Activated naive CD8-positive, alpha-beta T cell treated with anti-CD3 and anti-CD28 coated beads for 36 hours (primary cell): ENCODE data around the gene RERE. TPM values are rescaled to one million over a fixed set of nuclear protein-coding genes. Genes with fewer than 3 reads are reported as not detected.

ENCODE experiments used
- DNase-seq: peaks from one replicate; pipeline ENCODE4 v3.0.0; 2021
- H3K27ac Mint-ChIP-seq: one replicate; pipeline ENCODE4 v1.8.0; 2022; ENCODE audit warnings: mild to moderate bottlenecking, moderate library complexity, mixed read lengths
- H3K27me3 Mint-ChIP-seq: one replicate; pipeline ENCODE4 v1.8.0; 2022; ENCODE audit warnings: mild to moderate bottlenecking, mixed read lengths
- H3K36me3 Mint-ChIP-seq: one replicate; pipeline ENCODE4 v1.8.0; 2021; ENCODE audit warnings: mild to moderate bottlenecking, mixed read lengths
- H3K4me1 Mint-ChIP-seq: one replicate; pipeline ENCODE4 v1.8.0; 2021; ENCODE audit warnings: mixed read lengths
- H3K4me3 Mint-ChIP-seq: one replicate; pipeline ENCODE4 v1.8.0; 2022; ENCODE audit warnings: mild to moderate bottlenecking, moderate library complexity, mixed read lengths
- H3K9me3 Mint-ChIP-seq: one replicate; pipeline ENCODE4 v1.8.0; 2022; ENCODE audit warnings: mixed read lengths
- total RNA-seq, 2 experiments: library from RNA; stranded (reverse); gene quantifications; one replicate each; pipeline ENCODE4 v1.2.3, GENCODE V29; 2021

Gene RERE
- total RNA-seq, 2 experiments from 2014 or later: 36.8 to 39.6 TPM

DNA sequence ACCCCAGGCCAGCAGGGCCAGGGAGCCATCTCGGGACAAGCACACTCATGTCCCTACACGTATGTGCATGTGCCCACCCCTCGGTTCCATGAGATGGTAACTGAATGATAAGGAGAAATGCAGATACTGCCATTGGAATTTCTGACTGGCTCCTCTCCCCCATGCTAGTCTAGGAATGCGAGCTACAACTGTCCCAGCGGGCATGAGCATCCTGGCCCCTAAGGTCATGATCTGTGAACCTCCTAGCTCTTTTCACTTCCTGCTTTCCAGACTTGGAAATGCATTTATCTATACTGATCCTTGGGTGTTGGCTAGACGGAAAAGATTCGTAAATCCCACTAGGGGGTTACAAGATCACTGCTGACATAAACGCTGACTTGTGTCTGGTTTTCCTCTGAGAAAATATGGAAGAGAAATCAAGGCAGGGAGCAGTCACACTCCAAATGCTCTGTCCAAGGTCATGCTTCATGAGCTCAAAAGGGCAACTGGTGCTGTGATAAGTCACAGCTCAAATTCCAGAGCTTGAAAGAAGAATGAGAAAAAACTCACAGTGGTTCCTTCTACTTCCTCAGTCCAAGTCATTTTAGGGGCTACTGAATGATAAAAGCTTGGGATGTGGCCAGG, 449.8 kb downstream of the RERE start:
- Mint-ChIP-seq H3K27ac (no peak overlapping the region), H3K4me3 (no peak overlapping the region), H3K36me3 (peaks cover 3% of the 10 kb centered on the region), H3K27me3 (no peaks in the 10 kb centered on the region), H3K4me1 (peaks cover 12% of the 10 kb centered on the region), H3K9me3 (no peaks in the 10 kb centered on the region)
- DNase-seq: no peak

DNA sequence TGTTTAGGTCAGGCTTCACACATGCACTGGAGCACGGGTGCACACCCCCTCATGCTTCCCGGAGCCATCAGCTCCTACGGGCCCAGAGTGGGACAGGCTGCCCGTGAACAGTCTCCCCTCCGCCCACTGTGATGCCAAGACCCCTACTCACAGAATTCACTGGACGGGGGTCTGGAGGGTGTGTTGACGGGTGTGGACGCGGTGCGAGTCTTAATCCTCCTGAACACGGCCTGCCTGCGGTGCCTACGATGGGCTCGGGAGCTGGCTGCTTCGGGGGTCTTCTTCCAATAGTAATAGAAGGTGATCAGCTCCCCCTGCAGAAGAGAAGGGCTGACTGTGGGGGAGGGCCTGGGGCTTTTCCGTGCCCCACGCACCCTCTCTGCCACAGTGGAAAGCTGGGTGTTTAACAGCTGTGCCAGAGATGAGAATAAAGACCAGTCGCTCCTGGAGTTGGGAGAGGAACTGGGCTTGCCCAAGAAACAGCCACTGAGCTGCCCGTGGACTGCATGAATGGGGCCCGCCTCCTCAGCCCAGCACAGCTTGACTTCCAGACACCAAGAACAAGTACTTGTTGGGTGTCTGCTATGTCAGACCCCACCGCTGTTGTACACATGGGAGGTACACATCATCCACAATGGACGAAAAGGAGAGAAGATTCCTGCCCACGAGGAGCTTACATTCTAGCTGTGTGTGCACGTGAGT, 451.6 kb downstream of the RERE start:
- no peaks in the 10 kb centered on the region for H3K27me3 Mint-ChIP-seq
- H3K4me1 Mint-ChIP-seq: peaks cover 7% of the 10 kb centered on the region
- H3K36me3 Mint-ChIP-seq: peaks cover 3% of the 10 kb centered on the region
- H3K27ac Mint-ChIP-seq: no peak overlapping the region
- H3K9me3 Mint-ChIP-seq: no peaks in the 10 kb centered on the region
- no peak for DNase-seq
- no peak overlapping the region for H3K4me3 Mint-ChIP-seq

DNA sequence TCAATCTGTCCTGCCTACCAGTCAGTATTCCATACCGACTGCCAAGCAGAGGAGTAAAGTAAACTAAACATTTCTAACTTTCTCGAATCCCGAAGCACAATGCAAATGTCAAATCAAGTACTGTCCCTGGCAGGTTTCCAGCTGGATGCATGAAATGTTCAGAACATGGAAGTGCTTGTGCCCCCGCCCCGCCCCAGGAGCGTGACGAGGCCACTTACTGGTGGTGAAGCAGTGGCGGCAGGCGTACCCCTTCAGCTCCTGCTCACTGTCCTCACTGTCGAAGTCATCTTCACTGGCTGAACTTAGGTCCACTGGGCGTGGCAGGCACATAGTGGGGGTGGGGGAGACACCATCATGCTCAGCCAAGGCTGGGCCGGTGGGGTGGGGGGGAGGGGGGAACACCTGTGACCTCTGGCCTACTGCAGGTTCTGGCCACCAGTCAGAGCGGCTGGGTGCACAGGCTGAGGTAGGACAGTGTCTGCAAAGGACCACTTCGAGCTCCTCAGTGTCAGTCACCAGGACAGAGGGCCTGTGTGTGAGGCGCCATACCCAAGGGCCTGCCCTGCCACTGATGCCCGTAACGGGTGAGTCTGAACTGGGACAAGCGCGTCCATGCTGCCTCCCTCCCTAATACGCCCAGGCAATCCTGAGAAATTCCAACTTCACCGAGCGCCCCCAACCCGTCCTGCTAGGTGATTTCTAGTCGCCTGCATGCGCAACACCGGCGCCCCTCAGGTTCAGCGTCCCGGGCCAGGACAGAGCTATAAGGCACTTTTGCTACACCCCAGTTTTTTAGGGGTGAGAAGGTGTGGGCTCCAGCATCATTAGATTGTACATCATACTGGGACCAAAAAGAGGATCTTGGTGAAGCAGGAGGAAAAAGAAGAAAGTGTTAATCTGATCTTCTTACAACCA, 452.7 kb downstream of the RERE start:
- H3K9me3 Mint-ChIP-seq: no peaks in the 10 kb centered on the region
- no peaks in the 10 kb centered on the region for H3K27me3 Mint-ChIP-seq
- no peak overlapping the region for H3K4me3 Mint-ChIP-seq
- no peak for DNase-seq
- no peak overlapping the region for H3K27ac Mint-ChIP-seq
- H3K36me3 Mint-ChIP-seq: peaks cover 3% of the 10 kb centered on the region
- H3K4me1 Mint-ChIP-seq: peaks cover 7% of the 10 kb centered on the region

DNA sequence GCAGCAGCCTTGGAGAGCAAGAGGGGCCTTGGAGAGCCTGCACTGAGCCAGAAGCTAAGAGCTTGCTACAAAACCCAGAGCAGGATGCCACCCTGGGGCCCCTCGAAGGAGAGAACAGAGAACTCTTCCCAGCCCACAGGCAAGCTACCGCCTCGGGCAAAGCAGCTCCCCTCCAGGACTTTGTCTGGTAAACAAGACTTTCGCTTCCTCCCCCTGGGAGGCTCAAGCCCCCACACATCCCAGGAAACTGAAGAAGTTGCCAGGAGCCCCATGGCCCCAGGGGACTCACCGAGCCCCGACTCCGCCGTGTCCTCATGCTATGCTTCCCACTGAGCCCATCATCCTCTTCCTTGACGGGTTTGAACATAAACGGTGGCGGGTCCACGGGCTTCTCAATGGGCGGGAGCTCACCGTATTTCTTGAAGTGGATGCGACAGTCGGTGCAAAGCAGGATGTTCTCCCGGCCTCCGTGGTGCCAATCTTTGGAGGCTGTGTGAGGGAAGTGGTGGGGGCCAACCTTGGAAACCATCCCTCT, 453.6 kb downstream of the RERE start:
- Mint-ChIP-seq H3K27me3 (no peaks in the 10 kb centered on the region), H3K4me3 (no peak overlapping the region), H3K9me3 (no peaks in the 10 kb centered on the region), H3K27ac (peak overlapping the region; percentile 17), H3K36me3 (peaks cover 5% of the 10 kb centered on the region), H3K4me1 (peaks cover 5% of the 10 kb centered on the region)
- DNase-seq: no peak

DNA sequence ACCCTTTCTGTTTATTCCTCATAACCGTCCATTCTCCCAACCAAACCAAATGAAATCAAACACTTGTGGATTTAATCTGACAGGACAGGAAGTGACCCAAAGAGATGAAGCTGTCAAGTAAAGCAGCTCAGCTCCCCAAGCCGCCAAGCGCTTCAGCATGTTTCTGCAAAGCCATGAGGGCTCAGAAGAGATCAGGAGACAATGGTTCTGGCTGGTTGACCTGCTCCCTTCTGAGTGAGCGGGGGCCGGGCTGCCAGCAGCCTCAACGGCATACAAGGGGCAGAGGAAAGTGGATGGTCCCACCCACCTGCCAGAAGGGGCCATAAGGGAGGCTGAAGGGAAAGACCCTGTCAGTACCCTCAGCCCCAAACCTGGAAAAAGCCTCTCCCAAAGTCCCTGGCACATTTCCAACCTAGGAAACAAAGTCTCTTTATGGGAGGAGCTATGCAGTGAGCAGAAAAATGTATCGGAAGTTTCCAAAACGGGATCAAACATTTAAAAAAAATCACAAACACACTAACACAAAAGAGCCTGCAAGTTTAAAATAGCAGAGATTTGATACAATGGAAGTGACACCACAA, 454.2 kb downstream of the RERE start:
- Mint-ChIP-seq H3K36me3 (peaks cover 5% of the 10 kb centered on the region), H3K9me3 (no peaks in the 10 kb centered on the region), H3K27me3 (no peaks in the 10 kb centered on the region), H3K4me1 (peaks cover 5% of the 10 kb centered on the region), H3K27ac (peak overlapping the region; percentile 17), H3K4me3 (no peak overlapping the region)
- no peak for DNase-seq

DNA sequence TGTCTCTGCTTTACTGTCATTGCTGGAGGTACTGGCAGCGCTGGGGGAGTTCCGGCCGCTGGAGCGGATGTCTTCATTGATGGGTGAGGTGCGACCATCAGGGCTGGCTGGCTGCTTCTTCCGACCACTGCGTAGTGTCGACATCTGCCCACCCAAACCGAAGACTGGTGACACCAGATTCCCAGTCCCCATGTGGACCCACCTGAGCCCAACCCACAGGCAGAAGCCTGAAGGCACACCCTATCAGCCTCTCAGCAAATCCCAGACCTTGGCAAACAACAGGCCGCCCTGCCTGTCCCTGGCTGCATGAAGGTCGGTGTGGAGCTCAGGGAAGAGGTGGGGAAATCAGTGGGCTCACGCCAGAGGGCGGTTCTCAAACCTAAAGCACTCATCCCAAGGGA, 454.7 kb downstream of the RERE start:
- DNase-seq: no peak
- H3K27me3 Mint-ChIP-seq: no peaks in the 10 kb centered on the region
- H3K36me3 Mint-ChIP-seq: peaks cover 9% of the 10 kb centered on the region
- H3K27ac Mint-ChIP-seq: no peak overlapping the region
- no peak overlapping the region for H3K4me3 Mint-ChIP-seq
- no peaks in the 10 kb centered on the region for H3K9me3 Mint-ChIP-seq
- peaks cover 4% of the 10 kb centered on the region for H3K4me1 Mint-ChIP-seq

DNA sequence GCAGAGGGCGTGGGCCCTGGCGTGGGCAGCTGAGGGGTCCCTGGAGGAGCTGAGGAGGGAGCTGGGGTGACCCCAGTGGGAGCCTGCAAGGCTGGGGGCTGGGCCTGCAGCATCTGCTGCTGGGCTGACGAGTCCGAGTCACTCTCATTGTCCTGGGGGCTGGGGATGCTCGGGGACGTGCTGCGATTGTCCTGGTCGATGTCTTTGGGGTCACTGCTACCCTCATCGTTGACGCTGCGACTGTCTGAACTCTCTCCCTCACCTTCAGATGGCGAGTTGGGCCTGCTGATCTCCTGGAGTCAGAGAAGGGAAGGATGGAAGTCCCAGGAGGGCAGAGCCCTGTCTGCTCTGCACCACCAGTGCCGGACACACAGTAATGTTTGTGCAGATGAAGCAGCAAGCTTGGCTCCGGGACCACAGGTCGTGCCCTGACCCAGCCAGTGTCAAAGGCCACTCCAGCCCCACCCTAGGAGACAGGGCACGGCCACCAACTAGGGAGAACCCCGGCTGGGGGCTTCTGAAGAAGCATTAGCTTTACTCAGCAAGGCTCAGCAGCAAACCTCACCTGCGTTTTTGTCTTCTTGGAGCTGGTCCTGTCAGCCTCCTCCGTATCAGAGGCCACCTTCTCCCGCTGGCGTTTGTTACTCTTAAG, 456.1 kb downstream of the RERE start:
- Mint-ChIP-seq H3K4me3 (no peak overlapping the region), H3K27ac (peak overlapping the region; percentile 52), H3K36me3 (peaks cover 13% of the 10 kb centered on the region), H3K27me3 (no peaks in the 10 kb centered on the region), H3K9me3 (no peaks in the 10 kb centered on the region), H3K4me1 (no peaks in the 10 kb centered on the region)
- no peak for DNase-seq

DNA sequence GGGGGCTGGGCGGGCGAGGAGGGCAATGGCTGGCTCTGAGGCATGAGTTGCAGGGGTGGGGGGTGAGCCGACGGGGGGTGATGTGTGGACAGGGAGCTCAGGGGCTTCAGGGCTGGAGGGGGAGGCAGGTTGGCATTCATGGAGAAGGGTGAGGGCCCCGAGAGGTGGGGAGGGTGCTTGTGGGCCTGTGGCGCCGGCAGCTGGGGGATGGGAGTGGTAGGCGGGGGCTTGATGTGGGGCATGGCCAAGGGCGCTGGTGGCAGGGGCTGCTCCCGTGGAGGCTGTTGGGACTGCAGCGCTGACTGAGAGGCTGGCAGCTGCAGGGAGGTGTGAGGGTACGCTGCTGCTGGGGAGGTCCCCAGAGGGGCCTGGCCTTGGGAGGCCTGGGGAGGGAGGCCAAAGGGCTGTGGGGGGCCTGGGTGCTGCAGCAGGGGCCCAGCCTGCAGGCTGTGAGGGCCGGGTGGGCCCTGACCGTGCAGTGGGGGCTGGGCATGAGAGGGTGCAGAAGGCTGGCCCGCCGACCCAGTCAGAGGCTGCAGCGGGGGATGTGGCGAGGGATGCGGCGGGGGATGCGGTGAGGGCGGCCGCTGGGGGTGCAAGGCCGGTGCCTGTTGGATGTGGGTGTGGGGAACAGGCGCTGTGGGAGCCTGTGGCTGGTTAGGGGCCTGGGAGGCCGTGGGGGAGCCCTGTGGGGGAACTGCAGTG, 456.8 kb downstream of the RERE start:
- H3K36me3 Mint-ChIP-seq: peaks cover 13% of the 10 kb centered on the region
- no peaks in the 10 kb centered on the region for H3K27me3 Mint-ChIP-seq
- H3K9me3 Mint-ChIP-seq: no peaks in the 10 kb centered on the region
- no peak overlapping the region for H3K27ac Mint-ChIP-seq
- no peak for DNase-seq
- H3K4me3 Mint-ChIP-seq: no peak overlapping the region
- no peaks in the 10 kb centered on the region for H3K4me1 Mint-ChIP-seq

DNA sequence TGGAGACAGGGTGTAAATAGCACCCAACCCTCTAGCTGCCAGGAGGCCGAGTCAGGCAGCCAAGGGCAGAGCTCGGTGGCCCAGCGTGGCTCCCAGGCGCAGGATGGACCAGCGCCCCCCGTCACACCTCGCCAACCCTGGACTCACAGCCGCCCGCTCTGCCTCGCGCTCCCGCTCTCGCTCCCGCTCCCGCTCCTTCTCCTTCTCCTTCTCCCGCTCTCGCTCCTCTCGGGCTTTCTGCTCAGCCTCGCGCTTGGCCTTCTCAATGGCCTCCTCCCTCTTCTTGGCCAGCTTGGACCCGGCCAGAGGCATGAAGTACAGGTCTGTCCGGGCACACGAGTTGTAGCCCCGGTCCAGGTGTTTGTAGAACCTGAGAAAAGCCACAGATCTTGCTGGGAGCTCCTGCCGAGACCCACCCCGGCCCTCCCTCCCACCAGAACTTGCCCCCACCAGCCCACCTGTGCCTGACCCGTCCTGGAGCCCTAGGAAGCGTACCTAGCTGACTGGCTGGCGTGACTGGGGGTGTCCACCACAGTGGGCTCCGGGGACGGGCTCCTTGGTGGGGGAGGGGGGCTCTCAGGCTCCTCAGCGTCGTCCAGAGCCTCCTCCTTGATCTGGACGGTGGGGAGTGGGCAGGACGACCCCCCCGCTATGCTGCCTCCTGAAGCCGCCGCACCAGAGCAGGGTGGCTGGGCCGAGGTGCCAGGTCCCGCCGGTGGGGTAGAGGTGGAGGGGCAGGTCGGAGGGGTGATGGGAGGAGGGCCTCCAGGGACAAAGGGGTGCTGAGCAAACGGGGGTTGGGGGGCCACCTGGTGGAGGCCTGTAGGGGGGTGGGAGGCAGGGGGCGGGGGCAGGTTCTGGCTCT, 457.6 kb downstream of the RERE start:
- DNase-seq: no peak
- peaks cover 10% of the 10 kb centered on the region for H3K36me3 Mint-ChIP-seq
- no peaks in the 10 kb centered on the region for H3K4me1 Mint-ChIP-seq
- no peaks in the 10 kb centered on the region for H3K9me3 Mint-ChIP-seq
- no peak overlapping the region for H3K4me3 Mint-ChIP-seq
- H3K27me3 Mint-ChIP-seq: no peaks in the 10 kb centered on the region
- no peak overlapping the region for H3K27ac Mint-ChIP-seq

DNA sequence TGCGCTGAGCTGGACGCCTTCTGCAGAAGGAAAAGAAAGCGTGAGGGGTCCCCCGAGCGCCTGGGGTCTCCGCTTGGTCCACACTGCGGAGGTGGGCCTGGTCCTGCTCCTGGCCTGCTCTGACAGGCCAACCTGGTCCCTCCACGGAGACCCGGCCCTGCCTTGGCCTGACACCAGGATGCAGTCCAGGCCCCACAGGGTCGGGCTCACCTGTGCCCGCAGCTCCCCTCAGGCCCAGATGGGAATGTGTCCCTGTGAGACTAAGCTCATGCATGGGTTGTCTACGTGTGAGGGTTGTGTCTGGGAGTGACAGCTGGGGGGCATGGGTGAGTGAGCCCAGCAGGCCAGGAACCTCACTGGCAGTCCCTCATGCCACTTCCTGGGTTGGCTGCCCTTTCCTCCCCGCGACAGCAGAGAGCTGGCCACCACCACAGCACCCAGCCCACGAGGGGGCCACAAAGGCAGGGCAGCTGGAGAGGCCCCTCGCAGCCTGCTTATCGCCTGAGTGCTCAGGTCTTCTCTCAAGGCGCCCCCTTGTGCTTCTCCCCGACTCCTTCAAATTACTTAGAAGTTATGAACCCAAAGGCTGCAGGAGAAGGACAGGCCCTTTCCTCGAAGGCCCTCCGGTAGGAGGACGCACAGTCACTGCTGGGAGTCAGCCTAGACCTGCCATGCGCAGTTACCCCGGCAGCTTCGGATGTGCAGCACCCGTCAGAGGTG, 458.4 kb downstream of the RERE start:
- Mint-ChIP-seq H3K4me3 (no peak overlapping the region), H3K36me3 (peaks cover 10% of the 10 kb centered on the region), H3K9me3 (no peaks in the 10 kb centered on the region), H3K4me1 (no peaks in the 10 kb centered on the region), H3K27me3 (no peaks in the 10 kb centered on the region), H3K27ac (no peak overlapping the region)
- no peak for DNase-seq

DNA sequence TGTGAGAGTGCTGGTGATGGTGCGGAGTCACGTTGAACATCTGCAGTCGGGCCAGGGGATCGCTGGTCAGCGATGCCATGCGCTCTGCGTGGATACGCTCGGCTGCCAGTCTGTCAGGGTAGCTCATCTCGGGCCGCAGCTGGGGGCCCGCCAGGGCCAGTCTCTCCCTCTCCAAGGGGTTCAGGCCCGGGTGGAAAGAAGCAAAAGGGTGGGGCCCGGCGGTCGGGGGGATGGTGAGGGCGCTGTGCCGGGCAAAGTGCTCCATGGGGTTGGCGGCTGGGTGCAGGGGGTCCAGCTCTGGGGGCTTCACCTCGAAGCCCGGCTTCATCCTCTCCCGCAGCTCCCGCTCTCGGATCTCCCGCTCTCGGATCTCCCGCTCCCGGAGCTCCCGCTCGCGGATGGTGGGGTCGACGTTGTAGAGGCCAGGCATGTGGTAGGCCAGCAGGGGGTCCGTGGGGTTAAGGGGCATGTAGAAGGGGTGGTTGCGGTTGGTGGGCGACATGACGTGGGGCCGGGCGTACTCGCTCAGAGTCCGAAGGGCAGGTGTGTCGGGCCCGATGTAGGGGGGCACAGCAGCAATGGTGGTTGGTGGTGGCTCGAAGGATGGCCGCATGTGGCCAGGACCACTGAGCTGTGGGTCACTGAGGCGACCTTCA, 459.1 kb downstream of the RERE start:
- Mint-ChIP-seq H3K27ac (no peak overlapping the region), H3K9me3 (no peaks in the 10 kb centered on the region), H3K4me1 (no peaks in the 10 kb centered on the region), H3K4me3 (no peak overlapping the region), H3K36me3 (peaks cover 10% of the 10 kb centered on the region), H3K27me3 (no peaks in the 10 kb centered on the region)
- no peak for DNase-seq

DNA sequence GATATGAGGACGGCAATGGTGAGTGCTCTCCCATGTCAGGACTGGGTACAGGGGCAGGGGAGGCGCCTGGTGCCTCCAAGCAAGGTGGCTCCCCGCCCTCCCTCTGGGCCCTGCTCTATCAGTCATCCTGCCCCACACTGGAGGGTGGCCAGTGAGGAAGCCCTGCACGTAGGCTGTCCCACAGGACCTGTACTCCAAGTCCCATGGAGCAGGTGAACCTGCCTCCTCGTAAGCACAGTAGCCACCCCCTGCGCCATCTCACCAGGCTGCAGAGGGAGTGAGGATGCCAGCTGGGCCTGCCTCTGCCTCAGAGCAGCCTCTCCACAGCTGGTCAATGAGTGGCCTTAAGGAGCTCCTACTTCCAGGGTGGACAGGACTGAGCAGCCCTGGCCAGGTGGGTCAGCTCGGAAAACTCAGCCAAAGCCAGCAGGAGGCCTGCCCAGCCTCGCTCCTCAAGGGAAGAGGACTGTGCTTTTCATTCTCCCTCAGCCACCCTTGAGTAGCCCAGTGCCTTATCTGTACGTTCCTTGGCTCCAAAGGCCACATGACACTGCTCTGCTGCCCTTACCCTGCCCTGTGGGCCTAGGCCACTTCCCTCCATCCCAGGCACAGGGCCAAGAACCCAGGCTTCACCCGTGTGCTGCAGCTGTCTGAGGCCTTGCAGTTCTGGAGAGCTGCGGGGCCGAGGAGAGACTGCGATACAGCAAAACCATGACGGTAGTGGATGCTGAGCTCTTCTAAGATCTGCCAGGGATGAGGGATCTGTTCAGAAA, 459.9 kb downstream of the RERE start:
- H3K27ac Mint-ChIP-seq: no peak overlapping the region
- H3K36me3 Mint-ChIP-seq: peaks cover 10% of the 10 kb centered on the region
- no peak overlapping the region for H3K4me3 Mint-ChIP-seq
- H3K9me3 Mint-ChIP-seq: no peaks in the 10 kb centered on the region
- no peaks in the 10 kb centered on the region for H3K27me3 Mint-ChIP-seq
- DNase-seq: no peak
- H3K4me1 Mint-ChIP-seq: no peaks in the 10 kb centered on the region
